H1 (cell line): ENCODE measurements around the gene MED17. TPM values are rescaled to one million over a fixed set of nuclear protein-coding genes. Genes with fewer than 3 reads are reported as not detected.

Experiments
- CTCF ChIA-PET: fragments of 300-600 bp; sonication (Branson Sonifier 250); formaldehyde crosslinking; loops from one replicate; lab custom pipeline; 2021; ENCODE audit not compliant: partially characterized antibody; lab: Charles Lee
- POLR2A ChIA-PET: fragments of 300-600 bp; sonication (Branson Sonifier 250); formaldehyde crosslinking; loops from one replicate; lab custom pipeline; 2021; ENCODE audit warnings: inconsistent platforms; ENCODE audit not compliant: partially characterized antibody; lab: Charles Lee
- DNase-seq, 2 experiments: peaks; one replicate each; pipeline versions ENCODE4 v3.0.0 to v3.0.0-alpha.2; 2010 to 2022; ENCODE audit warnings: low spot score in 2 of 2, low read depth in 1 of 2, mixed read lengths in 1 of 2
- FAIRE-seq: peaks from 2 replicates; lab custom pipeline; 2011; peaks lifted over from hg19 to GRCh38; lab: Jason Lieb, UNC
- H2AFZ ChIP-seq: 2 replicates; pipeline ENCODE4 v1.8.1; 2012; ENCODE audit warnings: low read length, inconsistent platforms
- H2AK5ac ChIP-seq: 2 replicates; pipeline ENCODE4 v1.6.1; 2013; ENCODE audit warnings: low read depth, low read length
- H2BK120ac ChIP-seq: replicated peaks from 2 replicates; pipeline ENCODE3; 2013; ENCODE audit warnings: low read depth, low read length, inconsistent platforms
- H2BK12ac ChIP-seq: 2 replicates; pipeline ENCODE4 v1.6.1; 2013; ENCODE audit warnings: low read depth, low read length
- H2BK15ac ChIP-seq: 2 replicates; pipeline ENCODE4 v1.6.1; 2013; ENCODE audit warnings: low read length
- H2BK20ac ChIP-seq: 2 replicates; pipeline ENCODE4 v1.6.1; 2013; ENCODE audit warnings: low read length
- H2BK5ac ChIP-seq: 2 replicates; pipeline ENCODE4 v1.6.1; 2013; ENCODE audit warnings: low read depth, low read length
- H3K14ac ChIP-seq: 2 replicates; pipeline ENCODE4 v1.6.1; 2013; ENCODE audit warnings: inconsistent platforms; ENCODE audit not compliant: insufficient read length
- H3K18ac ChIP-seq: 2 replicates; pipeline ENCODE4 v1.6.1; 2013; ENCODE audit warnings: low read length; ENCODE audit errors: extremely low read depth
- H3K23ac ChIP-seq: 2 replicates; pipeline ENCODE4 v1.6.1; 2013; ENCODE audit warnings: inconsistent platforms; ENCODE audit not compliant: insufficient read length
- H3K23me2 ChIP-seq: 2 replicates; pipeline ENCODE4 v1.6.1; 2013; ENCODE audit warnings: low read depth, low read length
- H3K27ac ChIP-seq: 2 replicates; pipeline ENCODE4 v1.6.1; 2011; ENCODE audit warnings: low read depth, low read length, inconsistent platforms
- H3K27me3 ChIP-seq, 4 experiments: replicated peaks in 1 of 4; 1 replicate in 1 of 4; 2 replicates in 3 of 4; pipeline versions ENCODE4 v1.6.1 to v1.8.1; 2011 to 2013; ENCODE audit warnings: low read length in 3 of 4, mild to moderate bottlenecking in 3 of 4, inconsistent platforms in 2 of 4, mixed read lengths in 2 of 4, moderate library complexity in 1 of 4; ENCODE audit not compliant: control insufficient read depth in 3 of 4, insufficient read depth in 3 of 4; ENCODE audit errors: extremely low read depth in 1 of 4
- H3K36me3 ChIP-seq, 4 experiments: 2 replicates each; pipeline versions ENCODE4 v1.6.1 to v1.8.1; 2011 to 2013; ENCODE audit warnings: mild to moderate bottlenecking in 4 of 4, low read length in 3 of 4, moderate library complexity in 2 of 4, control low read depth in 1 of 4, inconsistent platforms in 1 of 4; ENCODE audit not compliant: insufficient read depth in 4 of 4, control insufficient read depth in 2 of 4
- H3K4ac ChIP-seq: replicated peaks from 2 replicates; pipeline ENCODE3; 2013; ENCODE audit warnings: low read length, low read depth, mixed read lengths, inconsistent platforms; ENCODE audit not compliant: insufficient read length
- H3K4me1 ChIP-seq, 4 experiments: replicated peaks in 1 of 4; 1 replicate in 1 of 4; 2 replicates in 3 of 4; pipeline versions ENCODE4 v1.6.1 to v1.8.1; 2011 to 2013; ENCODE audit warnings: low read length in 3 of 4, inconsistent platforms in 2 of 4, mixed read lengths in 1 of 4; ENCODE audit not compliant: insufficient read depth in 4 of 4, control insufficient read depth in 3 of 4
- H3K4me2 ChIP-seq, 2 experiments: 2 replicates each; pipeline versions ENCODE4 v1.6.1 to v1.8.1; 2011 to 2013; ENCODE audit warnings: low read depth in 2 of 2, low read length in 2 of 2, control low read depth in 1 of 2, inconsistent platforms in 1 of 2, mild to moderate bottlenecking in 1 of 2; ENCODE audit not compliant: insufficient read depth in 1 of 2
- H3K4me3 ChIP-seq, 4 experiments: fragments of 200-600, 300-600 bp in 1 of 4; sonication (generic), shearing (Covaris generic), sonication (Bioruptor Twin) in 1 of 4; 2 replicates each; pipeline versions ENCODE4 v1.5.1 to v1.8.1; 2011 to 2016; ENCODE audit warnings: low read length in 4 of 4, low read depth in 3 of 4, control low read depth in 2 of 4, inconsistent platforms in 2 of 4, mild to moderate bottlenecking in 2 of 4, mixed read lengths in 1 of 4, moderate library complexity in 1 of 4; ENCODE audit not compliant: insufficient read depth in 2 of 4; ENCODE audit errors: extremely low read depth in 1 of 4
- H3K56ac ChIP-seq: replicated peaks from 2 replicates; pipeline ENCODE3; 2013; ENCODE audit warnings: low read depth, mild to moderate bottlenecking, mixed read lengths, low read length, inconsistent platforms; ENCODE audit not compliant: insufficient read length
- H3K79me1 ChIP-seq: 2 replicates; pipeline ENCODE4 v1.6.1; 2013; ENCODE audit warnings: low read depth, low read length, control low read depth
- H3K79me2 ChIP-seq, 2 experiments: 2 replicates each; pipeline versions ENCODE4 v1.6.1 to v1.8.1; 2012 to 2013; ENCODE audit warnings: low read length in 2 of 2, mild to moderate bottlenecking in 2 of 2, inconsistent platforms in 1 of 2; ENCODE audit not compliant: insufficient read depth in 2 of 2, control insufficient read depth in 1 of 2
- H3K9ac ChIP-seq, 4 experiments: replicated peaks in 1 of 4; 1 replicate in 1 of 4; 2 replicates in 3 of 4; pipeline versions ENCODE4 v1.6.1 to v1.8.1; 2011 to 2013; ENCODE audit warnings: low read depth in 3 of 4, low read length in 3 of 4, control low read depth in 2 of 4, mild to moderate bottlenecking in 2 of 4, moderate library complexity in 2 of 4, inconsistent platforms in 1 of 4; ENCODE audit errors: extremely low read depth in 1 of 4
- H3K9me3 ChIP-seq, 2 experiments: 2 replicates each; pipeline versions ENCODE4 v1.6.1 to v1.8.1; 2012 to 2013; ENCODE audit warnings: mild to moderate bottlenecking in 2 of 2, moderate library complexity in 2 of 2, control low read depth in 1 of 2, inconsistent platforms in 1 of 2, low read depth in 1 of 2, low read length in 1 of 2, mixed read lengths in 1 of 2; ENCODE audit not compliant: insufficient read depth in 2 of 2
- H4K20me1 ChIP-seq, 2 experiments: replicated peaks in 1 of 2; 2 replicates each; pipeline versions ENCODE3 to v1.8.1; 2011 to 2013; ENCODE audit warnings: inconsistent platforms in 2 of 2, low read length in 2 of 2, mild to moderate bottlenecking in 1 of 2; ENCODE audit not compliant: insufficient read depth in 2 of 2, control insufficient read depth in 1 of 2
- H4K5ac ChIP-seq: 2 replicates; pipeline ENCODE4 v1.6.1; 2013; ENCODE audit warnings: low read length, low read depth, mixed read lengths, inconsistent platforms; ENCODE audit not compliant: insufficient read length
- H4K8ac ChIP-seq: 2 replicates; pipeline ENCODE4 v1.8.0; 2013; ENCODE audit warnings: mild to moderate bottlenecking, moderate library complexity, low read length, inconsistent platforms; ENCODE audit not compliant: insufficient read depth; ENCODE audit errors: extremely low read depth
- H4K91ac ChIP-seq: replicated peaks from 2 replicates; pipeline ENCODE3; 2013; ENCODE audit warnings: low read length, mixed read lengths, inconsistent platforms; ENCODE audit not compliant: insufficient read length
- ASH2L ChIP-seq: fragments of 200-600, 300-600 bp; sonication (generic); IDR thresholded peaks from one replicate; pipeline ENCODE4 v1.7.1; 2017; ENCODE audit warnings: low read length
- EGR1 ChIP-seq: IDR thresholded peaks from 2 replicates; pipeline ENCODE4 v1.6.1; 2011; ENCODE audit warnings: low read depth, low read length, borderline replicate concordance
- NRF1 ChIP-seq: IDR thresholded peaks from 2 replicates; pipeline ENCODE4 v1.6.1; 2011; ENCODE audit warnings: mild to moderate bottlenecking, low read depth, low read length, improper control_type of control experiment
- SP2 ChIP-seq: IDR thresholded peaks from 2 replicates; pipeline ENCODE4 v1.6.1; 2012; ENCODE audit warnings: mild to moderate bottlenecking, low read length, inconsistent platforms
- TAF7 ChIP-seq: optimal IDR thresholded peaks from 2 replicates; pipeline ENCODE3; 2011; ENCODE audit warnings: low read depth, mild to moderate bottlenecking, inconsistent platforms, low read length, moderate library complexity, borderline replicate concordance
- WGBS, 2 experiments: shearing (Covaris generic) in 1 of 2; methylation state at CpG; one replicate each; pipeline versions ENCODE4 v1.1.6 to v1.1.7; 2013 to 2015; ENCODE audit warnings: low lambda C conversion rate in 2 of 2, mixed read lengths in 2 of 2, inconsistent platforms in 1 of 2, low coverage in 1 of 2, missing lambda C conversion rate in 1 of 2; ENCODE audit not compliant: insufficient replicate concordance in 2 of 2, insufficient coverage in 1 of 2, insufficient read length in 1 of 2; ENCODE audit errors: extremely low coverage in 1 of 2, missing lambda C conversion rate in 1 of 2; 5-methylcytosine and 5-hydroxymethylcytosine counted together
- polyA plus RNA-seq, 7 experiments: library from polyadenylated mRNA; depleted of rRNA in 3 of 7; stranded (reverse) in 5 of 7; unstranded in 2 of 7; fragments of >200 nt in 5 of 7; fragments of 200-250 nt in 2 of 7; gene quantifications; 1 replicate in 5 of 7; 2 replicates in 1 of 7; 4 replicates in 1 of 7; pipeline versions ENCODE4 v1.2.1 to v1.2.3, GENCODE V29; 2011 to 2013; ENCODE audit warnings: missing spikeins in 2 of 7, mixed read lengths in 2 of 7
- total RNA-seq: library from RNA; stranded (reverse); fragmentation: NEBNext Ultra II Directional; extraction: Animal tissue kit (Norgen Biotek cat#: 25700); gene quantifications from 2 replicates; pipeline ENCODE4 v1.2.1, GENCODE V29; 2021

The MED17 gene
- total and polyA plus RNA-seq, 2 of the 8 experiments (the other 6 are each of a cell fraction or from before 2014, with no cell fraction given): 8.8 to 33.7 TPM

- Histone ChIP-seq H3K23me2 (no peaks in the 10 kb centered on the region), H2BK120ac (no peak overlapping the region), H3K4me3 (no peak overlapping the region), H3K14ac (no peak overlapping the region), H3K23ac (no peak overlapping the region), H3K36me3 (no peaks in the 10 kb centered on the region), H3K18ac (no peak overlapping the region), H4K20me1 (no peaks in the 10 kb centered on the region), H3K27ac (no peak overlapping the region), H2BK12ac (no peak overlapping the region), H3K4ac (no peak overlapping the region), H3K79me2 (no peaks in the 10 kb centered on the region), H2BK5ac (no peak overlapping the region), H4K8ac (no peak overlapping the region), H3K9ac (no peak overlapping the region), H2AFZ (no peak overlapping the region), H3K4me1 (no peaks in the 10 kb centered on the region), H3K27me3 (no peaks in the 10 kb centered on the region), H3K4me2 (no peak overlapping the region), H2BK15ac (no peak overlapping the region), H3K79me1 (no peaks in the 10 kb centered on the region), H3K56ac (no peak overlapping the region), H2BK20ac (no peak overlapping the region), H3K9me3 (no peaks in the 10 kb centered on the region), H2AK5ac (no peak overlapping the region), H4K5ac (no peak overlapping the region), H4K91ac (no peak overlapping the region)
- TF ChIP-seq EGR1: no peak
- no peak for TF ChIP-seq NRF1
- no peak for TF ChIP-seq TAF7
- no peak for TF ChIP-seq SP2
- no peak for TF ChIP-seq ASH2L
- no peak for DNase-seq
- FAIRE-seq: no peak
- 85% methylated on average over 2 of the region's 2 CpGs; no CpG with 5 or more reads in 1 of the 2 experiments for WGBS, 2 experiments
- POLR2A ChIA-PET: interaction anchor here (1.2 kb wide), 1 partner anchor 25 kb away, joined by 4 read pairs; no protein-coding TSS in a partner anchor
- CTCF ChIA-PET: no interaction called here
Observed at GRCh38 chr11:93840180-93840579, 56.1 kb downstream of the MED17 start.
